SK-N-SH (cell line): Measurements from ENCODE around the gene WDR45. TPM values are rescaled to one million over a fixed set of nuclear protein-coding genes. Genes with fewer than 3 reads are reported as not detected.

Experiments used
- CTCF ChIA-PET: fragments of 300-600, 350-600 bp; formaldehyde crosslinking; extraction: SDS; loops from one replicate; lab custom pipeline; 2021; lab: Yijun Ruan, JAX
- POLR2A ChIA-PET: fragments of 350-600 bp; sonication (Branson Sonifier 250); formaldehyde crosslinking; extraction: SDS; loops from one replicate; lab custom pipeline; 2020; ENCODE audit warnings: antibody characterized with exemption, inconsistent platforms; lab: Yijun Ruan, JAX
- DNase-seq: peaks from one replicate; pipeline ENCODE4 v3.0.0; 2012
- H2AFZ ChIP-seq: fragments of 200-600 bp; sonication (generic); 2 replicates; pipeline ENCODE4 v1.8.1; 2016; ENCODE audit warnings: antibody characterized with exemption, mild to moderate bottlenecking, low read depth
- H3F3A ChIP-seq: fragments of 200-600 bp; sonication (generic); replicated peaks from 2 replicates; pipeline ENCODE3; 2016; ENCODE audit warnings: antibody characterized with exemption, mild to moderate bottlenecking; ENCODE audit not compliant: insufficient read depth
- H3K27ac ChIP-seq, 2 experiments: fragments of 200-500 bp in 1 of 2; fragments of 200-600 bp in 1 of 2; sonication (Bioruptor generic) in 1 of 2; sonication (generic), shearing (Covaris generic) in 1 of 2; 2 replicates each; pipeline versions ENCODE4 v1.5.1 to v1.6.1; 2014 to 2016; ENCODE audit warnings: low read depth in 2 of 2, inconsistent platforms in 1 of 2, low read length in 1 of 2, mild to moderate bottlenecking in 1 of 2, mixed read lengths in 1 of 2
- H3K27me3 ChIP-seq: fragments of 200-600 bp; sonication (generic), shearing (Covaris generic); 2 replicates; pipeline ENCODE4 v1.6.1; 2016; ENCODE audit warnings: mixed run types; ENCODE audit not compliant: insufficient read depth
- H3K36me3 ChIP-seq, 2 experiments: fragments of 200-500 bp in 1 of 2; fragments of 200-600 bp in 1 of 2; sonication (Bioruptor generic) in 1 of 2; sonication (generic) in 1 of 2; replicated peaks in 1 of 2; 2 replicates each; pipeline versions ENCODE3 to v1.5.1; 2014 to 2016; ENCODE audit warnings: low read length in 1 of 2, mild to moderate bottlenecking in 1 of 2; ENCODE audit not compliant: insufficient read depth in 2 of 2, control insufficient read depth in 1 of 2
- H3K4me1 ChIP-seq, 2 experiments: fragments of 200-500 bp in 1 of 2; fragments of 200-600 bp in 1 of 2; sonication (Bioruptor generic) in 1 of 2; sonication (generic), shearing (Covaris generic) in 1 of 2; 2 replicates each; pipeline versions ENCODE4 v1.5.1 to v1.6.1; 2014 to 2016; ENCODE audit warnings: low read depth in 1 of 2, low read length in 1 of 2, mixed run types in 1 of 2; ENCODE audit not compliant: insufficient read depth in 2 of 2, control insufficient read depth in 1 of 2
- H3K4me2 ChIP-seq: fragments of 200-600 bp; sonication (generic), shearing (Covaris generic); 2 replicates; pipeline ENCODE4 v1.6.1; 2017; ENCODE audit warnings: mixed run types
- H3K4me3 ChIP-seq, 2 experiments: fragments of 200-500 bp in 1 of 2; fragments of 200-600 bp in 1 of 2; sonication (Bioruptor generic) in 1 of 2; sonication (generic), shearing (Covaris generic) in 1 of 2; 2 replicates each; pipeline versions ENCODE4 v1.5.1 to v1.8.1; 2014 to 2016; ENCODE audit warnings: low read depth in 2 of 2, inconsistent platforms in 1 of 2, low read length in 1 of 2, mild to moderate bottlenecking in 1 of 2, mixed read lengths in 1 of 2, moderate library complexity in 1 of 2
- H3K79me2 ChIP-seq: fragments of 200-600 bp; sonication (generic); 2 replicates; pipeline ENCODE4 v1.8.1; 2017; ENCODE audit warnings: mild to moderate bottlenecking; ENCODE audit not compliant: insufficient read depth
- H3K9ac ChIP-seq: fragments of 200-600 bp; sonication (generic); 2 replicates; pipeline ENCODE4 v1.6.1; 2017; ENCODE audit warnings: mixed run types
- H3K9me2 ChIP-seq: fragments of 200-600 bp; sonication (generic); 2 replicates; pipeline ENCODE4 v1.6.1; 2017; ENCODE audit warnings: mixed run types
- H3K9me3 ChIP-seq: fragments of 200-600 bp; sonication (generic); 2 replicates; pipeline ENCODE4 v1.6.1; 2017; ENCODE audit warnings: mixed run types, mild to moderate bottlenecking, moderate library complexity
- H4K20me1 ChIP-seq: fragments of 200-600 bp; sonication (generic); 2 replicates; pipeline ENCODE4 v1.6.1; 2017; ENCODE audit warnings: mild to moderate bottlenecking, mixed run types; ENCODE audit not compliant: insufficient read depth
- ELF1 ChIP-seq: IDR thresholded peaks from 2 replicates; pipeline ENCODE4 v1.4.0; 2012
- MAX ChIP-seq: IDR thresholded peaks from 2 replicates; pipeline ENCODE4 v1.4.0; 2012; ENCODE audit warnings: low read depth
- MXI1 ChIP-seq: IDR thresholded peaks from 2 replicates; pipeline ENCODE4 v1.6.1; 2012; ENCODE audit warnings: mild to moderate bottlenecking, low read depth, low read length, improper control_type of control experiment
- NFIC ChIP-seq: IDR thresholded peaks from 2 replicates; pipeline ENCODE4 v1.4.0; 2012; ENCODE audit warnings: borderline replicate concordance
- NRF1 ChIP-seq: IDR thresholded peaks from 2 replicates; pipeline ENCODE4 v1.6.1; 2012; ENCODE audit warnings: low read depth, mild to moderate bottlenecking, low read length
- PBX3 ChIP-seq: IDR thresholded peaks from 2 replicates; pipeline ENCODE4; 2012
- POLR2AphosphoS5 ChIP-seq: IDR thresholded peaks from 2 replicates; pipeline ENCODE4 v1.6.1; 2012; ENCODE audit warnings: low read depth, low read length
- RAD21 ChIP-seq: IDR thresholded peaks from 2 replicates; pipeline ENCODE4 v1.6.1; 2012; ENCODE audit warnings: mild to moderate bottlenecking, low read length
- REST ChIP-seq: IDR thresholded peaks from 2 replicates; pipeline ENCODE4 v1.6.1; 2012; ENCODE audit warnings: mild to moderate bottlenecking, low read depth, low read length, moderate library complexity
- SMC3 ChIP-seq: IDR thresholded peaks from 2 replicates; pipeline ENCODE4 v1.6.1; 2012; ENCODE audit warnings: low read depth, low read length, improper control_type of control experiment
- TAF1 ChIP-seq: IDR thresholded peaks from 2 replicates; pipeline ENCODE4 v1.6.1; 2012; ENCODE audit warnings: low read depth, mild to moderate bottlenecking, low read length, moderate library complexity, borderline replicate concordance
- TCF12 ChIP-seq: IDR thresholded peaks from 2 replicates; pipeline ENCODE4 v1.4.0; 2012
- USF1 ChIP-seq: IDR thresholded peaks from 2 replicates; pipeline ENCODE4 v1.4.0; 2012; ENCODE audit warnings: low read depth, borderline replicate concordance
- ZBTB33 ChIP-seq: IDR thresholded peaks from 2 replicates; pipeline ENCODE4 v1.4.0; 2012; ENCODE audit warnings: low read depth, borderline replicate concordance
- WGBS: methylation state at CpG from one replicate; pipeline ENCODE4 v1.1.6; 2017; ENCODE audit warnings: low lambda C conversion rate; 5-methylcytosine and 5-hydroxymethylcytosine counted together
- polyA plus RNA-seq, 3 experiments: library from polyadenylated mRNA; depleted of rRNA; stranded (reverse); fragments of >200 nt; gene quantifications; 2 replicates each; pipeline ENCODE4 v1.2.3, GENCODE V29; 2012

Gene WDR45
- polyA plus RNA-seq, 1 of the 3 experiments (the other 2 are of a cell fraction), result 108 TPM

- H2AFZ ChIP-seq, result no peak overlapping the region
- WGBS, result 83% methylated on average over 8 of the region's 20 CpGs
- POLR2A ChIA-PET, result no interaction called here
- H3K79me2 ChIP-seq, result no peaks in the 10 kb centered on the region
- H3K4me3 ChIP-seq, result no peak overlapping the region
- no peaks in the 10 kb centered on the region for H3K36me3 ChIP-seq
- H3K9ac ChIP-seq, result no peak overlapping the region
- DNase-seq, result no peak
- no peaks in the 10 kb centered on the region for H3F3A ChIP-seq
- H3K27ac ChIP-seq, result no peak overlapping the region
- no peaks in the 10 kb centered on the region for H4K20me1 ChIP-seq
- CTCF ChIA-PET, result no interaction called here
- no peaks in the 10 kb centered on the region; the same call in 1 of the 2 replicates for H3K27me3 ChIP-seq
- TF ChIP-seq NFIC, result no peak
- TF ChIP-seq TCF12, result no peak
- no peak for TF ChIP-seq ZBTB33
- no peak for TF ChIP-seq ELF1
- no peak for TF ChIP-seq RAD21
- TF ChIP-seq PBX3, result no peak
- no peak for TF ChIP-seq USF1
- no peak for TF ChIP-seq SMC3
- no peak for TF ChIP-seq NRF1
- no peak for TF ChIP-seq REST
- no peak for TF ChIP-seq POLR2AphosphoS5
- TF ChIP-seq MAX, result no peak
- TF ChIP-seq TAF1, result no peak
- TF ChIP-seq MXI1, result no peak
- TF ChIP-seq, all 33 proteins: peak for 0
- Histone ChIP-seq H3K9me3 (no peaks in the 10 kb centered on the region), H3K4me2 (no peak overlapping the region), H3K9me2 (no peaks in the 10 kb centered on the region), H3K4me1 (no peaks in the 10 kb centered on the region)
These were observed 15.4 kb downstream of the WDR45 start for GRCh38 chrX:49064303-49064702.
